OCI-LY7 (cell line): ENCODE results near the gene POC1A.

Experiments
- CTCF ChIP-seq: fragments of 200-600 bp; sonication (generic); conservative IDR thresholded peaks from 2 replicates; pipeline ENCODE4 v1.5.1; 2014; ENCODE audit warnings: mild to moderate bottlenecking, antibody characterized with exemption, low read length, moderate library complexity, mixed read lengths
- EZH2phosphoT487 ChIP-seq: fragments of 200-600 bp; sonication (generic); IDR thresholded peaks from 2 replicates; pipeline ENCODE4 v1.6.1; 2018; ENCODE audit warnings: low read depth, borderline replicate concordance, mild to moderate bottlenecking, mixed run types, antibody characterized with exemption, low read length, moderate library complexity, mixed read lengths

DNA sequence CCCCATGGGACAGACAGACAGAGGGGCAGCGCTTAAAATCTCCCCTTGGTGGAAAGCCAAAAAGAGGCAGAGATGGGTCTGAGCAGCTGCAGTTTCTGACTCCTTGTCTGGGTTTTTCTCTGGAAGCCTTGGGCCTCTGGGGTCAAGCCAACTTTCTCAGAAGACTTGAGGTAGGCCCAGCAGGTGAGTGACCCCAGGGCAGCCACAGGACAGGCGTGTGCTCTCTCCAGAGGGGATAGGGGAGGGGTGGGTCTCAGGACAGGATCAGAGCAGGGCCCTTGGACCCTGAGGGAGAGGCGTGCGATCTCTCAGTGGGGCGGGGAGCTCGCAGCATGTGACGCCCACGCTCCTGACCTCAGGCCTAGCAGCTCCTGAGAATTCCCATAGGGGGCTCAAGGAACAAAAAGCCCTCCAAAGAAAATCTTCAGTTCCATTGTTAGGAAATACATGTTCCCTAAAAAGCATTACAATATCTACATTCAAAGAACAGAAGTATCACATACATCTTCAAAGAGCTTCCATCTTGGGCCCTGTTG, 63.2 kb downstream of the POC1A start:
- TF ChIP-seq CTCF, result no peak
- no peak for TF ChIP-seq EZH2phosphoT487
